ENCODE data around the gene ADH6.
"Not testable (repeated sequence)": the region's sequence is repeated elsewhere in the genome, so short reads cannot be mapped to it uniquely, and the experiment has no call there.

The ADH6 gene

DNA sequence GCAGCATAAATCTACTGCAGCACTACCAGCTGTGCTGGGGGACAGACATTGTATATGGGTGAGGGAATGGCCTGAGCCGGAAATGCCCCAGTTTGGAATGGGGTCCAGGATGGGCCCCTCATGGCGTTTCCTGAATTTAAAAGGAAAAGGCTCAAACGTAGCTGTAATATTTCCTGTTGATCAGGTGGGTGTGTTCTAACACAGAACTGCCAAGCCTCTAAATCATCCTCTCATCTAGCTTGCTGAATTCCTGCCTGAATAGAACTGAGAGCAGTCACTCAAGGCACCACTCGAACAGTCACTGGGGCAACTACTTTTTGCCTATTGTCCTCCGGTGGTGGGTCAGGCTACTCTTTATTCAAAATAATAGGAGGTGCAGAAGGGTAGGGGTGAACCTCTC, 28.7 kb downstream of the ADH6 start:
- Histone ChIP-seq H3K27ac (ENCODE audit: low read depth, low read length) (no peak overlapping the region), H3K4me1 (ENCODE audit: control insufficient read depth, insufficient read depth, low read length) (no peaks in the 10 kb centered on the region), H3K9ac (ENCODE audit: low read depth, low read length) (no peak overlapping the region), H3K9me3 (ENCODE audit: control insufficient read depth, insufficient read depth, low read length) (peaks cover 20% of the 10 kb centered on the region), H3K4me3 (ENCODE audit: low read depth, low read length) (no peak overlapping the region), H3K27me3 (ENCODE audit: control insufficient read depth, insufficient read depth, low read length) (no peaks in the 10 kb centered on the region), H3K36me3 (ENCODE audit: control insufficient read depth, insufficient read depth, low read length) (no peaks in the 10 kb centered on the region)

DNA sequence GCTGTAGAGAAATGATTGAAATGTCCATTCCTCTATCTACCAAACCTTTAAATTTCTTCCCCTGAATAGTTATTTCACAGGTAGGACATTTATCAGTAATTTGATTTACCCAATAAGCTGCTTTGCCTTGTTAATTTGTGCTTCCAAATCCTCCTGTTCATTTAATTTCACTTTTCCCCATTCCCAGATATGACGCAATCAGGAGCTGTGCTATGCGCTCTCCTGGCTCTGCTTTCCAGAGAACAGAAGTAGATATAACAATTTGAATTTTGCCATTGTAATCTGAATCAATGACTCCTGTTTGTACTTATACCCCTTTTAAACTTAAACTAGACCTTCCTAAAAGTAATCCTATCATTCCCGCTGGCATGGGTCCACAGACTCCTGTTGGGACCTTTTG, 29.1 kb downstream of the ADH6 start:
- not testable (repeated sequence) for H3K4me3 ChIP-seq (ENCODE audit: low read depth, low read length); H3K9ac ChIP-seq (ENCODE audit: low read depth, low read length); H3K27me3 ChIP-seq (ENCODE audit: control insufficient read depth, insufficient read depth, low read length); H3K36me3 ChIP-seq (ENCODE audit: control insufficient read depth, insufficient read depth, low read length); H3K4me1 ChIP-seq (ENCODE audit: control insufficient read depth, insufficient read depth, low read length); H3K27ac ChIP-seq (ENCODE audit: low read depth, low read length)
- peaks cover 23% of the 10 kb centered on the region for H3K9me3 ChIP-seq (ENCODE audit: control insufficient read depth, insufficient read depth, low read length)

DNA sequence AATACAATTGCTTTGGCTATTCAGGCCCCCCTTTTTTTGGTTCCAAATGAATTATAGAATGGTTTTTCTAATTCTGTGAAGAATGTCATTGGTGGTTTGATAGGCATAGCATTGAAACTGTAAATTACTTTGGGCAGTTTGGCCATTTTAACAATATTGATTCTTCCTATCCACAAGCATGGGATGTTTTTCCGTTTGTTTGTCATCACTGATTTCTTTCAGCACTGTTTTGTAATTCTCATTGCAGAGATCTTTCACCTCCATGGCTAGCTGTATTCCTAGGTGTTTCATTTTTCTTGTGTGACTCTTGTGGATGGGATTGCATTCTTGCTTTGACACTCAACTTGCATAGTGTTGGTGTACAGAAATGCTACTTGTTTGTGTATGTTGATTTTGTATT, 33.0 kb downstream of the ADH6 start:
- Histone ChIP-seq H3K27ac (ENCODE audit: low read depth, low read length) (no peak overlapping the region), H3K4me1 (ENCODE audit: control insufficient read depth, insufficient read depth, low read length) (no peaks in the 10 kb centered on the region), H3K36me3 (ENCODE audit: control insufficient read depth, insufficient read depth, low read length) (no peaks in the 10 kb centered on the region), H3K9me3 (ENCODE audit: control insufficient read depth, insufficient read depth, low read length) (peaks cover 22% of the 10 kb centered on the region), H3K27me3 (ENCODE audit: control insufficient read depth, insufficient read depth, low read length) (no peaks in the 10 kb centered on the region), H3K9ac (ENCODE audit: low read depth, low read length) (no peak overlapping the region), H3K4me3 (ENCODE audit: low read depth, low read length) (no peak overlapping the region)

DNA sequence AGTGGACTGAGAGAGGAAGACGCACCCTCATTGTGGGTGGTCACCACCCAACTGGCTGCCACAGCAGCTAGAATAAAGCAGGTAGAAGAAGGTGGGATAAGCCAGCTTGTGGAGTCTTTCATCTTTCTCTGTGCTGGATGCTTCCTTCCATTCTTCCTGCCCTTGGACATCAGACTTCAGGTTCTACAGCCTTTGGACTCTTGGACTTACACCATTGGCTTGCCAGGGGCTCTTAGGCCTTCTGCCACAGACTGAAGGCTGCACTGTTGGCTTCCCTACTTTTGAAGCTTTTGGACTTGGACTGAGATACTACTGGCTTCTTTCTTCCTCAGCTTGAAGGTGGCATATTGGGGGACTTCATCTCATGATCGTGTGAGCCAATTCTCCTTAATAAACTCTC, 33.5 kb downstream of the ADH6 start:
- H3K9ac ChIP-seq (ENCODE audit: low read depth, low read length), result no peak overlapping the region
- no peaks in the 10 kb centered on the region for H3K4me1 ChIP-seq (ENCODE audit: control insufficient read depth, insufficient read depth, low read length)
- no peak overlapping the region for H3K4me3 ChIP-seq (ENCODE audit: low read depth, low read length)
- no peak overlapping the region for H3K27ac ChIP-seq (ENCODE audit: low read depth, low read length)
- no peaks in the 10 kb centered on the region for H3K27me3 ChIP-seq (ENCODE audit: control insufficient read depth, insufficient read depth, low read length)
- no peaks in the 10 kb centered on the region for H3K36me3 ChIP-seq (ENCODE audit: control insufficient read depth, insufficient read depth, low read length)
- H3K9me3 ChIP-seq (ENCODE audit: control insufficient read depth, insufficient read depth, low read length), result peaks cover 22% of the 10 kb centered on the region

DNA sequence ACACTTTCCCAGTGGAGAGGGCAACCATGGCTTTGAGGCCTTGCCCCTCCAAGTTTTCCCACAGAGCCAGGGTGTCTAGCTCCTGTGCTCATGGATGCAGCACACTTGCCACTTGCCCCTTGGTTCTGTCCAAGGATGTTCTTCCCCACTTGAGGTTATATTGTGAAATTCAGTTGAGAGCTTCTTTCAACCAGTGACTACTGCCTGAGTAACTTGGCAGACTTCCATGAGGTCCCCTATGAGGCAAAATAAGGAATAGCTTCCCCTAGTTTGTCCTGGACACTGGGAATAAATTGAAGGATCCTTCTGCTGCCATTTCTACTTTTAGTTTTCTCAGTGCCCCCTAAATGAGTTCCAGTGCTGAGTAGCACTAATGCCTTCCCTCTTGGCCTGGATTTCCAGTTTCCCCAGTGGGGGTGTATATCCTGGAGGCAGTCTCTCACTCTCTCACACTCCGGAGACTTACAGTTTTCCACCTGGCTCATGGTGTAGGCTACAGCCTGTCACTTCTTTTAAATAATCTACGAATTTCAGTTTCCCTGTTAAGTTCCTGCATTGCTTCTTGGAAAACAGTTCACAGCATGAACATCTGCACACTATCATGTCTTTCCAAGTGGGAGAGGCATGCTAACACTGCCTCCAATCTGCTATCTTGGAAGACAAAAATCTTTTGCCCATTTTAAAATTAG, 38.5 kb downstream of the ADH6 start:
- H3K9ac ChIP-seq (ENCODE audit: low read depth, low read length), result no peak overlapping the region

DNA sequence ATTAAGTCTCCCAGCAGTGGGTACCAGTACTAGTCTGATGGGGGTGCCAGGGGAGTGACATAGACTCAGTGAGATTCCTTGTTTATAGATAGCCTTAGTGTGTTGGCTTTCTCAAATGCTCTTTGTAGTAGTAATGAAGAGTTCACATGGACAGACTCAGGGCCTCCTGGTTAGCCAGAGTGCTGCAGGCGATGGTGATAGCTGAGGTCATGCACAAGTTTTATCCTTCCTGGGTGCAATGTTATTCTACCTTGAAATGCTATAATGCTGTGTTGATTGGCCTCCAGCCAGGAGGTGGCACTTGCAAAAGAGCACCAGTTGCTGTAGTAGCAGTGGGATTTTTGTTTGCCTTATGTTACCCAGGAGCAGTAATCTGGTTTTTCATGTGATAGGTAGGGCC, 39.4 kb downstream of the ADH6 start:
- no peak overlapping the region for H3K4me3 ChIP-seq (ENCODE audit: low read depth, low read length)
- H3K36me3 ChIP-seq (ENCODE audit: control insufficient read depth, insufficient read depth, low read length), result no peaks in the 10 kb centered on the region
- no peaks in the 10 kb centered on the region for H3K27me3 ChIP-seq (ENCODE audit: control insufficient read depth, insufficient read depth, low read length)
- H3K4me1 ChIP-seq (ENCODE audit: control insufficient read depth, insufficient read depth, low read length), result no peaks in the 10 kb centered on the region
- H3K27ac ChIP-seq (ENCODE audit: low read depth, low read length), result no peak overlapping the region
- no peak overlapping the region for H3K9ac ChIP-seq (ENCODE audit: low read depth, low read length)
- H3K9me3 ChIP-seq (ENCODE audit: control insufficient read depth, insufficient read depth, low read length), result 0 out of 2 replicates have a peak, but pooled peaks cover 3% of the 10 kb centered on the region

More for the DNA sequence above, 38.5 kb downstream of the ADH6 start:
- Histone ChIP-seq H3K4me3 (ENCODE audit: low read depth, low read length) (no peak overlapping the region), H3K27me3 (ENCODE audit: control insufficient read depth, insufficient read depth, low read length) (no peaks in the 10 kb centered on the region), H3K36me3 (ENCODE audit: control insufficient read depth, insufficient read depth, low read length) (no peaks in the 10 kb centered on the region), H3K27ac (ENCODE audit: low read depth, low read length) (no peak overlapping the region), H3K9me3 (ENCODE audit: control insufficient read depth, insufficient read depth, low read length) (peaks cover 9% of the 10 kb centered on the region; the same call in 1 of the 2 replicates), H3K4me1 (ENCODE audit: control insufficient read depth, insufficient read depth, low read length) (no peaks in the 10 kb centered on the region)

DNA sequence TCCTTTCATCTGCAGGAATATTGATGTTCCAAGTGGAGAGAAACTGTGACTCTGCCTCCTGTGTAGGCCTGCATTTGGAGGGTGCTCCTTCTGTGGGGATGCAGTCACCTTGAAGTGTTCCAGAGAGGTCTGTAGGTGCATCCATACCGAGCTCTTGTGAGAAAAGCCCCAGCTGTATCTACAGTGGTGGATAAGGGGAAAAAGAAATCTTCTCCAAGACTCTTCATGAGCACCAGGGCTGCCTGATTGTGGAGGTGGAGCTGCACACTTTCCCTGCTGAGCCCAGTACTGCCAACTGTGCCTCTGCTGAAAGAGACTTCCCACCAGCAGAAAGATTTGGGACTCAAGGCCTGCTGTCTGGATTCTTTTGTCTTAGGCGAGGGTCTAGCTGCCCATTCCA, 39.9 kb downstream of the ADH6 start:
- Histone ChIP-seq H3K36me3 (ENCODE audit: control insufficient read depth, insufficient read depth, low read length) (no peaks in the 10 kb centered on the region), H3K4me1 (ENCODE audit: control insufficient read depth, insufficient read depth, low read length) (no peaks in the 10 kb centered on the region), H3K27ac (ENCODE audit: low read depth, low read length) (no peak overlapping the region), H3K4me3 (ENCODE audit: low read depth, low read length) (no peak overlapping the region), H3K9ac (ENCODE audit: low read depth, low read length) (no peak overlapping the region), H3K9me3 (ENCODE audit: control insufficient read depth, insufficient read depth, low read length) (0 out of 2 replicates have a peak, but pooled peaks cover 3% of the 10 kb centered on the region), H3K27me3 (ENCODE audit: control insufficient read depth, insufficient read depth, low read length) (no peaks in the 10 kb centered on the region)

DNA sequence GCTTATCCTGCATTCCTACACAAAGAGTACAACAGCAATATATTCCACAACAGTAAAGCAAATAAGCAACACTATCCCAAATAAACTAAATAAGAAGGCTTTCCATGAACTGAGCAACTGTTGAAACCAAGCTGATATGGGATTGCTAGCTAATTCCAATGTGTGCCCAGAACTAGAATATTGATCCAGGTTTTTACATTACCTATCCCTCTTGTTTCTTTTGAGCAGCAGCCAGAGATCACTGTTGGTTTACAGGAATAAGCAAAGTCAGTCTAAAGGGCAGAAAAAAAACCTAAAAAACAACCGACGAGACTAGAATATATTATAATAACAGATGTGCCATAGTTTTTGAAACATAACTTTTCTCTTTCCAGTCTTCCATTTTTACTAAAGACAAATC, 52.5 kb downstream of the ADH6 start:
- H3K4me1 ChIP-seq (ENCODE audit: control insufficient read depth, insufficient read depth, low read length), result no peaks in the 10 kb centered on the region
- H3K9ac ChIP-seq (ENCODE audit: low read depth, low read length), result no peak overlapping the region
- no peak overlapping the region for H3K27ac ChIP-seq (ENCODE audit: low read depth, low read length)
- H3K27me3 ChIP-seq (ENCODE audit: control insufficient read depth, insufficient read depth, low read length), result no peaks in the 10 kb centered on the region
- H3K4me3 ChIP-seq (ENCODE audit: low read depth, low read length), result no peak overlapping the region
- H3K9me3 ChIP-seq (ENCODE audit: control insufficient read depth, insufficient read depth, low read length), result no peaks in the 10 kb centered on the region; the same call in 1 of the 2 replicates
- no peaks in the 10 kb centered on the region for H3K36me3 ChIP-seq (ENCODE audit: control insufficient read depth, insufficient read depth, low read length)

DNA sequence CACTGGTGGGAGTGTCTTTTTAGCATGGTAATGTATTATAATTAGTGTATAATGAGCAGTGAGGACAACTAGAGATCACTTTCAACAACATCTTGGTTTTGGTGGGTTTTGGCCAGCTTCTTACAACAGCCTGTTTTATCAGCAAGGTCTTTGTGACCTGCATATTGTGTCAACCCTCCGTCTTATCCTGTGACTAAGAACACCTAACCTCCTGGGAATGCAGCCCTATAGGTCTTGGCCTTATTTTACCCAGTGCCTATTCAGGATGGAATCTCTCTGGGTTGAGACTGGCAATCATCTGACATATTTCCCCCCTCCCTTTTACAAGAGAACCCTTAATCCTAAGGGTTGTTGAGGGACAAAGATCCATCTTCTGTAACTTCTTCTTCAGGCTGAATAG, 53.1 kb downstream of the ADH6 start:
- Histone ChIP-seq H3K9ac (ENCODE audit: low read depth, low read length) (no peak overlapping the region), H3K4me3 (ENCODE audit: low read depth, low read length) (no peak overlapping the region), H3K27ac (ENCODE audit: low read depth, low read length) (no peak overlapping the region), H3K36me3 (ENCODE audit: control insufficient read depth, insufficient read depth, low read length) (no peaks in the 10 kb centered on the region), H3K4me1 (ENCODE audit: control insufficient read depth, insufficient read depth, low read length) (no peaks in the 10 kb centered on the region), H3K9me3 (ENCODE audit: control insufficient read depth, insufficient read depth, low read length) (no peaks in the 10 kb centered on the region; the same call in 1 of the 2 replicates), H3K27me3 (ENCODE audit: control insufficient read depth, insufficient read depth, low read length) (no peaks in the 10 kb centered on the region)

DNA sequence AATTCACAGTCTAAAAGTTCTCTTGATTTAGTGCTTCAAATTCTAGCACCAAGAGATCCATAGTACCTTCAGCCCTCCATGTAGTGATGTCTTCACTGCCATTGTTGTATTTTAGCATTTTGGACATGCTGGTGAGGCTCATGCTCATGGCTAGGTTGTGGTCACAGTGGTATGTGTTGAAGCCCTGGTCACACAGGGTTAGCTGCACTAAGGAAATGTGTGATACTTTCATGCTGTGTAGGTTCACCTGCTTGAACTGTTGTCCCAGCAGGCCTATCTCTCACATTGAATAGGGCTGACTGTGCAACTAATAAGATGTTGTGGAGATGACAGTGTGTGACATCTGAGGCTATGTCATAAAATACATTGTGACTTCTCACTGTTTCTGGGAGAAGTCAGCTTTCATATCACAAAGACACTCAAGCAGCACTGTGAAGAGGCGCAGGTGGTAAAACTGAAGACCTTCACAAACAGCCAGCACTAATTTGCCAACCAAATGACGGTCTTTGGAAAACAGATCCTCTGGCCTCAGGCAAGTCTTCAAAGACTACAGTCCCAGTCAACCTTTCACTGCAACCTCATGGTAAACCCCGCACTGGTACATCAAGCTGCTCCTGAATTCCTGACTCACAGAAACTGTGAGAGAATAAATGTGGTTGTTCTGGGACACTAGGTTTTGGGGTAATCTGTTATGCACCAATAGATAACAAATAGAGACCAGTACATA, 57.5 kb downstream of the ADH6 start:
- Histone ChIP-seq H3K27me3 (ENCODE audit: control insufficient read depth, insufficient read depth, low read length) (no peaks in the 10 kb centered on the region), H3K36me3 (ENCODE audit: control insufficient read depth, insufficient read depth, low read length) (no peaks in the 10 kb centered on the region), H3K27ac (ENCODE audit: low read depth, low read length) (no peak overlapping the region), H3K4me1 (ENCODE audit: control insufficient read depth, insufficient read depth, low read length) (no peaks in the 10 kb centered on the region), H3K9ac (ENCODE audit: low read depth, low read length) (no peak overlapping the region), H3K9me3 (ENCODE audit: control insufficient read depth, insufficient read depth, low read length) (no peaks in the 10 kb centered on the region), H3K4me3 (ENCODE audit: low read depth, low read length) (no peak overlapping the region)

DNA sequence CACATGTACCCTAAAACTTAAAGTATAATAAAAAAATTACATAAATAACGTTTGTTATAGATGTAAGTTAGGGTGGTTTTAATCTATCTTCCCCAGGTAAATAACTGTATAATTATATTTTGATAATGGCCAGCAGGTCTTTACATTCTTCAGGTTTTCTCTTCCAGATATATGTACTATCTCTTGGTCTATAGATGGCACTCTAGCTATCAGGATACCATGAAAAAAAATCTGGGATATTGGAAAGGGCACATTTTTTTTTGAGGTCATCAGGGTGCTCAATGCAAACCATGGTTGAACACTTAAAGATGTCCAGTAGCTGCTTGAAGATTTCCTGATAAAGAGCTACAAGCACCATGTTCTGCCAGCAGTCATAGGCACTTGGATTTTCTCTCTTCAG, 59.3 kb downstream of the ADH6 start:
- no peaks in the 10 kb centered on the region for H3K27me3 ChIP-seq (ENCODE audit: control insufficient read depth, insufficient read depth, low read length)
- H3K9ac ChIP-seq (ENCODE audit: low read depth, low read length), result no peak overlapping the region
- H3K4me1 ChIP-seq (ENCODE audit: control insufficient read depth, insufficient read depth, low read length), result no peaks in the 10 kb centered on the region
- no peak overlapping the region for H3K27ac ChIP-seq (ENCODE audit: low read depth, low read length)
- no peak overlapping the region for H3K4me3 ChIP-seq (ENCODE audit: low read depth, low read length)
- H3K36me3 ChIP-seq (ENCODE audit: control insufficient read depth, insufficient read depth, low read length), result no peaks in the 10 kb centered on the region
- no peaks in the 10 kb centered on the region for H3K9me3 ChIP-seq (ENCODE audit: control insufficient read depth, insufficient read depth, low read length)
